Mucosa of stomach (tissue), 1 donor: ENCODE data around the gene TSFM.

ENCODE experiments used
- H3K27me3 ChIP-seq: one replicate; pipeline ENCODE4 v1.7.0; 2013; ENCODE audit warnings: mild to moderate bottlenecking, low read length; ENCODE audit not compliant: control insufficient read depth, insufficient read depth
- H3K36me3 ChIP-seq: one replicate; pipeline ENCODE4 v1.7.0; 2013; ENCODE audit warnings: low read length; ENCODE audit not compliant: control insufficient read depth, insufficient read depth
- H3K4me1 ChIP-seq: one replicate; pipeline ENCODE4 v1.7.0; 2013; ENCODE audit warnings: mild to moderate bottlenecking, low read length; ENCODE audit not compliant: control insufficient read depth, insufficient read depth
- H3K4me3 ChIP-seq: one replicate; pipeline ENCODE4 v1.7.0; 2013; ENCODE audit warnings: low read length
- H3K9ac ChIP-seq: one replicate; pipeline ENCODE4 v1.7.0; 2013; ENCODE audit warnings: mild to moderate bottlenecking, low read length, moderate library complexity
- H3K9me3 ChIP-seq: one replicate; pipeline ENCODE4 v1.7.0; 2013; ENCODE audit warnings: mild to moderate bottlenecking, low read length, moderate library complexity; ENCODE audit not compliant: control insufficient read depth
- donor health status: Pancreatic carcinoma.

TSFM gene

GRCh38 chr12:57780284-57780897 is 2.2 kb upstream of the TSFM start:
- H3K9me3 ChIP-seq, result no peaks in the 10 kb centered on the region
- no peaks in the 10 kb centered on the region for H3K36me3 ChIP-seq
- H3K9ac ChIP-seq, result no peak overlapping the region
- no peak overlapping the region for H3K4me3 ChIP-seq
- H3K4me1 ChIP-seq, result peaks cover 4% of the 10 kb centered on the region
- no peaks in the 10 kb centered on the region for H3K27me3 ChIP-seq

GRCh38 chr12:57781244-57781643 is 1.3 kb upstream of the TSFM start:
- Histone ChIP-seq H3K4me3 (no peak overlapping the region), H3K4me1 (peaks cover 4% of the 10 kb centered on the region), H3K9me3 (no peaks in the 10 kb centered on the region), H3K36me3 (no peaks in the 10 kb centered on the region), H3K9ac (no peak overlapping the region), H3K27me3 (no peaks in the 10 kb centered on the region)

- peaks cover 4% of the 10 kb centered on the region for H3K4me1 ChIP-seq
- no peaks in the 10 kb centered on the region for H3K9me3 ChIP-seq
- no peak overlapping the region for H3K9ac ChIP-seq
- H3K27me3 ChIP-seq, result no peaks in the 10 kb centered on the region
- no peaks in the 10 kb centered on the region for H3K36me3 ChIP-seq
- no peak overlapping the region for H3K4me3 ChIP-seq
Measured at GRCh38 chr12:57781801-57782200, 786 bp upstream of the TSFM start.

GRCh38 chr12:57782243-57782607 is 362 bp upstream of the TSFM start:
- Histone ChIP-seq H3K9me3 (no peaks in the 10 kb centered on the region), H3K4me1 (peaks cover 4% of the 10 kb centered on the region), H3K36me3 (no peaks in the 10 kb centered on the region), H3K4me3 (peak overlapping the region; percentile 83), H3K9ac (no peak overlapping the region), H3K27me3 (no peaks in the 10 kb centered on the region)

GRCh38 chr12:57783466-57783801 is 847 bp downstream of the TSFM start:
- Histone ChIP-seq H3K9ac (peak overlapping the region; percentile 74), H3K4me3 (peak overlapping the region; percentile 83), H3K9me3 (no peaks in the 10 kb centered on the region), H3K36me3 (no peaks in the 10 kb centered on the region), H3K27me3 (no peaks in the 10 kb centered on the region), H3K4me1 (peaks cover 4% of the 10 kb centered on the region)

GRCh38 chr12:57783861-57784260 is 1.3 kb downstream of the TSFM start:
- Histone ChIP-seq H3K36me3 (no peaks in the 10 kb centered on the region), H3K27me3 (no peaks in the 10 kb centered on the region), H3K9me3 (no peaks in the 10 kb centered on the region), H3K4me1 (peaks cover 4% of the 10 kb centered on the region), H3K9ac (no peak overlapping the region), H3K4me3 (no peak overlapping the region)

GRCh38 chr12:57793920-57794319 is 11.3 kb downstream of the TSFM start:
- Histone ChIP-seq H3K9ac (no peak overlapping the region), H3K4me3 (no peak overlapping the region), H3K36me3 (peaks cover 1% of the 10 kb centered on the region), H3K4me1 (no peaks in the 10 kb centered on the region), H3K9me3 (no peaks in the 10 kb centered on the region), H3K27me3 (no peaks in the 10 kb centered on the region)

GRCh38 chr12:57795354-57795753 is 12.8 kb downstream of the TSFM start:
- Histone ChIP-seq H3K4me1 (no peaks in the 10 kb centered on the region), H3K36me3 (peaks cover 9% of the 10 kb centered on the region), H3K27me3 (no peaks in the 10 kb centered on the region), H3K9me3 (no peaks in the 10 kb centered on the region), H3K4me3 (no peak overlapping the region), H3K9ac (no peak overlapping the region)

- Histone ChIP-seq H3K36me3 (peaks cover 9% of the 10 kb centered on the region), H3K4me1 (no peaks in the 10 kb centered on the region), H3K4me3 (no peak overlapping the region), H3K9me3 (no peaks in the 10 kb centered on the region), H3K9ac (no peak overlapping the region), H3K27me3 (no peaks in the 10 kb centered on the region)
Measured at GRCh38 chr12:57796996-57797395, 14.4 kb downstream of the TSFM start.

GRCh38 chr12:57797933-57798332 is 15.3 kb downstream of the TSFM start:
- peaks cover 9% of the 10 kb centered on the region for H3K36me3 ChIP-seq
- no peak overlapping the region for H3K4me3 ChIP-seq
- no peaks in the 10 kb centered on the region for H3K27me3 ChIP-seq
- no peaks in the 10 kb centered on the region for H3K4me1 ChIP-seq
- no peak overlapping the region for H3K9ac ChIP-seq
- no peaks in the 10 kb centered on the region for H3K9me3 ChIP-seq

- Histone ChIP-seq H3K27me3 (no peaks in the 10 kb centered on the region), H3K4me3 (no peak overlapping the region), H3K36me3 (peaks cover 9% of the 10 kb centered on the region), H3K9me3 (no peaks in the 10 kb centered on the region), H3K4me1 (peaks cover 5% of the 10 kb centered on the region), H3K9ac (no peak overlapping the region)
Measured at GRCh38 chr12:57800965-57801364, 18.4 kb downstream of the TSFM start.

- Histone ChIP-seq H3K27me3 (no peaks in the 10 kb centered on the region), H3K9ac (no peak overlapping the region), H3K4me3 (no peak overlapping the region), H3K36me3 (peaks cover 9% of the 10 kb centered on the region), H3K9me3 (no peaks in the 10 kb centered on the region), H3K4me1 (peaks cover 5% of the 10 kb centered on the region)
Measured at GRCh38 chr12:57802607-57803006, 20.0 kb downstream of the TSFM start.

GRCh38 chr12:57803319-57803893 is 20.8 kb downstream of the TSFM start:
- Histone ChIP-seq H3K36me3 (peaks cover 9% of the 10 kb centered on the region), H3K27me3 (no peaks in the 10 kb centered on the region), H3K9ac (peak overlapping the region; percentile 40), H3K4me3 (no peak overlapping the region), H3K9me3 (no peaks in the 10 kb centered on the region), H3K4me1 (peaks cover 5% of the 10 kb centered on the region)
